ENCODE measurements around the gene VWA5B1.
"Not testable (repeated sequence)": the region's sequence is repeated elsewhere in the genome, so short reads cannot be mapped to it uniquely, and the experiment has no call there.

VWA5B1 gene

GRCh38 chr1:20290624-20291597 lies at the start of gene VWA5B1:
TSS of gene VWA5B1 (plus strand) at chr1:20290875. CDS start at chr1:20310602, 19,727 bp downstream.
- DNase-seq (ENCODE audit: low read depth in 2 of 2): no peak

DNA sequence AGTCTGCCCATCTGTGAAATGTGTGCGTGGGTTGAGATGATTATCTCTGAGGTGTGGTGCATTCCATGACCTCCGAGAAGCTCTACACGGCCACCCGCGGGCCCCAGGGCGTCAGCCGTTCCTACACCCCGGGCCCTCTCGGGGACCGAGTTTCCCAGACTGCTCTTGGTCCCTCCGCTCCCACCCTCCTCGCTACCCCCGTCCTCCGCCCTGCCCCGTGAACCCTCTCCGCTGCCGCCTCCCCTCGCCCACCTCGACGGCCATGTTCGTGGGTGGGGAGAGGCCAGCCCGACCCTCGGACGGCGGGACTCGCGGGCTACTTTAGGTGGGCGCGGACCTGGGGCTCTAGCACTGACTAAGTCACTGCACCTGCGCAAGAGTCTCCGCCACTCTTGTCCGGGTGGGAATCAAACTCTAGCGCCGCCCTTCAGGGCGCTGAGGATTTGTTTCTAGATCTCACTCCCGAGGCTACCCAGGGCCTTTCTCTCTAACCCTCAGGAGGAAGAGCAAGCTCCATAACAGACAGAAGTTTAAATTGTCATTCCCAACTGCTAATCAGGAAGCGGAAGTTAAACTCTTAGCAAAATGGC lies 47.7 kb upstream of the VWA5B1 start:
- DNase-seq (ENCODE audit: low read depth in 2 of 2): no peak

DNA sequence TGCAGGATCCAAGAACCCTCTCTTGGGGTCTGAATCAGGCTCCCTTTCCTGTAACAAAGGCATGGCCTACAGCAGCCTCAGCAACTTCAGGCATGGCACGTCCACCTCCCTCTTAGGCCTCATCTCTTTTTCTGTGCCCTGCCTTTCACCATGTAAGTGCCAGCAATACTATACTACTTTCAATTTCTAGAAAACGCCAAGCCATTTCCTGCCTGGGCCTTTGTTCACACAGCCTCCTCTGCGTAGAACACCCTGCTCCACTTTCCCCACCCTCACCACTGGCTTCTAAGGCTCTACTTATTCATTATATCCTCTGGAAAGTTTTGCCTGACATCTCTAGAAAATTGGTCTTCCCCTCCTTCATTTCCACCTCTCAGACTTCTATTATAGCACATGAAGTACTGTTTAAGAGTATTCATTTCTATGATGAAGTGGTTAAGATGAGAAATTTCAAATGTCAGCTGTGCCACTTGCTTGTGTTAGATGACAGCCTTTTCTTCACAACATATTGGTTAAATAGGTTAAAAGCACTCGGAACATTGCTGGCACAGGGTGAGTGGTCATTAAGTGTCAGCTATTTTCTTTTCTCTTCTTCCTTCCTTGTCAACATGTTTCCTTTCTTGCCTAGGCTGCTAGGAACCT lies 41.6 kb upstream of the VWA5B1 start:
- peak; percentile 11 to 16 for DNase-seq (ENCODE audit: low read depth in 2 of 2)

- no peak for DNase-seq (ENCODE audit: low read depth in 2 of 2)
These were observed 40.2 kb upstream of the VWA5B1 start for GRCh38 chr1:20250340-20250989.

GRCh38 chr1:20252587-20252986 lies 38.1 kb upstream of the VWA5B1 start:
- DNase-seq (ENCODE audit: low read depth in 2 of 2): no peak

DNA sequence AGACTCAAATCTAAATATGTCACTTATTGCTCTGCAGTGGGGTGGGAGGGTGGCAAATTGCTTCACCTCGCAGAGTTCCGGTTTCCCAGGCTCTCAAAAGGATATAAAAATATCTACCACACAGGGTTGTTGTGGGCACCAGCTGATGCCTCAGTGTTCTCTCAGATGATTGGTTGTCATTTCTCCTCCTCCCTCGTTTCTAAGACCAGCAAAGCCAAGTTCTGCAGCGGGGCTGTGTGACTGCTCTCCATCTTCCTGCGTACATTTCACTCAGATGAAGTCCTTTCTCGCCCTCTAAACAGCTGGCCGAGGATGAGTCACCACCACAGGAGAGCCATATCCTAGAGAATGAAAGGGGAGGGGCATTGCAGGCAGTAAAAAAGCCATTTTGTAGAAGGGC lies 35.0 kb upstream of the VWA5B1 start:
- DNase-seq (ENCODE audit: low read depth in 2 of 2): no peak

DNA sequence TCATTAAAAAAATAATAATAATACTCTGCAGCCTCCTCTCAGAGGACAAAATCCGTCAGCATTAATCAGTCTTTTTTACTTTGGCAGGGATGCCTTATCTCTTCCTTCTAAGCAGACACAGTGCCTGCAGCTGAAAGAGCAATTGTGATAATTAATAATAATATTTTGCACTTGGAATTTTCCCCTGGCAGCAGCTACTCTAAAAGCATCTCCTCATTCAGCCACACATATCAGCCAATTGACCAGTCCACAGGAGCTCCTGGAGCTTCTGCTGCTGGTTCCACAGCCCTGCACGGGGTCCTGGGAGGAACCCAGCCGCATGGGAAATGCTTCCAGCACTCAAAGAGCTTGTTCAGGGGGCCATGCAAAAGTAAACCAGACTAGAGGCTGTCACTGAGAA lies 31.0 kb upstream of the VWA5B1 start:
- DNase-seq (ENCODE audit: low read depth in 2 of 2): no peak

GRCh38 chr1:20261095-20261494 lies 29.6 kb upstream of the VWA5B1 start:
- no peak for DNase-seq (ENCODE audit: low read depth in 2 of 2)

DNA sequence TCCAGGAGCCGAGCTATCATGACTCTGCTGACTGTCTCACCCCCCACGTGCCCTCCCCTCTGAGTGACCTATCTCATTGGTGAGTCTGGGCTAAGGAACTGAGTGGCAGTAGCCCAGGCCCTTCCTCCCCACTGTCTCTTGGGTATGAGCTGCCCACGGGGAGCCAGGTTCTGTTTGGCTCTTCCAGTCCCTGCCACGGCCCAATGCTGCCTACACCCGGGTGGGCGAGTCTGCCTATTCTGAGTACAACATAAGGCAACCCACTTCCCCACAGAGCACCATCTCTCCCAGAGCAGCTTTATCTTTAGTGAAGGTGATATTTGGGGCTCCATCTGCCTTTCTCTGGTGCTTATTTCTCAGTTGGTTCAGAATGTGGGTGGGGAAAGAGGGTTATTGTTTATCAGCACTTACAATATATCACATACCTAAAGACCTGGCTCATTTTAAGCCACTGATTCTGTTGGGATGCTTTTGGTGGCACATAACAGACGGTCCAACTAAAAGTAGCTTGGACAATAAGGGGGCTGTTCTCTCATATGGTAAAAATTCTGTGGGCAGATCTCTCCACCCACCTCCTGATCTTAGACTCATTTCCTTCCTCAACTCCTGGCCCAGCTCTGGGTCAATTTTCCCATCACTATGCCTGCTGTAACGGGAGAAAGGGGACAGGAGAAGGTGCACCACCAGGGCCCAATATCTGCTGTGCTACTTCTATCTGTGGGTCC lies 27.7 kb upstream of the VWA5B1 start:
- no peak for DNase-seq (ENCODE audit: low read depth in 2 of 2)

DNA sequence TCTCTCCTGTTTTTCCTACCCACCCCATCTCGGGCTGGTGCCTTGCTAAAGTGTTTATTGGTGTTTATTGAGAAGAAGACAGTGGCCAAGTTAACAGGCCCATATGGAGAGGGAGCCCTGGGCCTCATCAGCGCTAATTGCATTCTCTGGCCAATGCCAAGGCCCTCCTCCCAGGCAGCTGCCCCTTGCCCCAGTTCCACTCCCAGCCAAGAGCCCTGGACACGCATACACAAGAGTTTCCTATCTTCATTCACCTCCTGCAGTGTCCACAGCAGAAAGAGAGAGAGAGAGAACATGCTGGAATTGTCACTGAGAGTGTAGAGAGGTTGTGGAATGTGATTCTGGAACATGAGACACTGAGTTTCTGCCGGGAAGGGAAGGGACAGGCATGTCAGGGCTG lies 25.4 kb upstream of the VWA5B1 start:
- no peak for DNase-seq (ENCODE audit: low read depth in 2 of 2)

DNA sequence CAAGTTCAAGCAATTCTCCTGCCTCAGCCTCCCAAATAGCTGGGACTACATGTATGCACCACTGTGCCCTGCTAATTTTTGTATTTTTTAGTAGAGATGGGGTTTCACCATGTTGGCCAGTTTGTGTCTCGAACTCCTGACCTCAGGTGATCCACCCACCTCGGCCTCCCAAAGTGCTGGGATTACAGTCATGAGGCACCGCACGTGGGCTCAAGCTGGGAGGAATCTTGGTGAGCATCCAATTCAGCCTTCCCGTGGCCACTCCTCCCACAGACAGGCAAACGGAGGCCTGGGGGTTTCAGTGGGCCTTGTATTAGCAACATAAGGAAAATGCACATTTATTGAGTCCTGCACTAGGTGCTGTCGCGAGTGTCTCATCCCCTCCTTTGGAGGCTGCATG lies 24.5 kb upstream of the VWA5B1 start:
- DNase-seq (ENCODE audit: low read depth in 2 of 2): no peak

DNA sequence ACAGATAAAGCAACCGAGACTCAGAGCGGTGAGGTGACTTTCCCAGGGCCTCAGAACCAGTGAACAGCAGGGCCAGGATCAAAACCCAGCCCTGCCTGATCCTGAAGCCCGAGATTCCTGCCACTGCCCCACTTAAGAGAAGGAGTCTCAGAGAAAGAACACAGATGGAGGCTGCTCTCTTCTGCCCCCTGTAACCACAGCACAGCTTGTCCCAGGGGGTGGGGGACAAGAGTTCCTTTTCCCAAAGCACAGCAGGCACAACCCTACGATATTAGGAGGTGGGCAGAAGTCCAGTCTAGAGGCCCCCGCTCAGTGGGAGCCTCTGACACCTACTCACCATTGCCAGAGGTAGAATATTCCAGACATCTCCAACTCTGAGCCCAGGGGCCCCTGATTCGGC lies 24.0 kb upstream of the VWA5B1 start:
- DNase-seq (ENCODE audit: low read depth in 2 of 2): no peak

DNA sequence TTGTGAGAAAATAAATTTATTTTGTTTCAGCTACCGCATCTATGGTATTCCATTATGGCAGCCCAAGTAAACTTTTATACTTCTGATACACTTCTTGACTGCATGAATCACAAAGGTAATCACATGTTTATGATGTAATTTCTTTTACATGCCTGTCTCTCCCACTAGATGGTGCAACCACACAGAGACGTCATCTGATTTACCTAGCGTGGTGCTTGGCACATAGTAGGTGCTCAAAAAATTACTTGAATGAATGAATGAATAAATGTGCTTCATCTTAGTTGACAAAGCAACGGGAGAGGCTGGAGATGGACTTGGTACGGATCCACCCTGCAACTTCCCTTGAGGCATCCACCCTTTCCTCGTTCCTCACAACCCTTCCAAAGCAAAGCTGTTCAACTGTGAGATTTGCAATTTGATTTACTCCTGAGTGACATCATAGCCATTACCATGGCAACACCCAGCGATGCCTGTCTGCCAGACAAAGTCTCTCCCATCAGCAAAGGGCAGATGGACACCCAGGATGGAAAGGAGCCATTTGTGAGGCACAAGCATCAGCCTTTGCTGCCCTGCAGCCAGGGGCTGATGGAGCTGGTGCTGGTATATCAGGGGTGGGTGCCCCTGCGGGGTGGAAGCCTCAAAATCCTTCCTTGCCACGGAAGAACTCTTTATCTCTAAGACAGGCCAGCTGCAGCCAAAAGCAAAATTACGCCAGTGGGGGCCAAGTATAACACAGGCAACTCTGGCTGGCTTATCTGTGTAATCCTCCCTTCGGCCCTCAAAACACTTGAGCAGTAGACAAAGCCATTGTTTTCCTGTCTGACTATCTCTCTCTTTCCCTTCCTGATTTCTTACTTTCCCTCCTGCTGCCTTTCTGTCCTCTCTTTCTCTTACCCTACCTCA lies 18.9 kb upstream of the VWA5B1 start:
- DNase-seq (ENCODE audit: low read depth in 2 of 2): no peak

- not testable (repeated sequence) for DNase-seq (ENCODE audit: low read depth in 2 of 2)
These were observed 17.0 kb upstream of the VWA5B1 start for GRCh38 chr1:20273716-20274115.

- no peak for DNase-seq (ENCODE audit: low read depth in 2 of 2)
These were observed 15.3 kb upstream of the VWA5B1 start for GRCh38 chr1:20275319-20275925.

DNA sequence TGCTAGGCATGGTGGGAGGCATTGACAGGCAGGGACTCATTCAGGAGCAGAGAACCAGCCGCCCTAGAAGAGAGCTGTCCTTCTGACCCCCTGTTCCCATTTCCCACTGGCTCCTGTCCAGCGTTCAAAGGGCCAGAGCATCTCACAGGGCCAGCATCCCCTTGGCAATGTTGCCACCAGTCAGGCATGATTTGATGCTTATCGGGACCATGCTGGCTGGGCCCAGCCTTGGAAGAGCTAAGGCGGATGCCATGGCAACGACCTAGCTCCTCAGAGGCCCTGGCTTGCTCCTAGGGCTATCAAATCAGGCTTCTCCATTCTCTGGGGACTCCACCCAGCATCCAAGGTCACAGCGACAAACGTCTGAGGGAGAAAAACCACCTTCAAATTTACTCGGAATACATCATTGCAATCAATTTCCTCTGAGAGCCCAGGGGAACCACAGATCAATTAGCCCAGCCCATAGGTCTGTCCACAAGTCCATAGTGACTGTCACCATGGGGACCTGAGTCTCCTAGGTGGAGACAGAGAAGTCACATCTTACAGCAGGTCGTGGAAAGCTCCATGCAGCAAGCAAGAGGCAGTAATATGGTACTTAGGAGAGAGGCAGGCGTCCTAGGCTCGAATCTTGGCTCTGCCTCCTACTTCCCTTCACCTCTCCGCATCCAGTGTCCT lies 14.1 kb upstream of the VWA5B1 start:
- DNase-seq (ENCODE audit: low read depth in 2 of 2): no peak

DNA sequence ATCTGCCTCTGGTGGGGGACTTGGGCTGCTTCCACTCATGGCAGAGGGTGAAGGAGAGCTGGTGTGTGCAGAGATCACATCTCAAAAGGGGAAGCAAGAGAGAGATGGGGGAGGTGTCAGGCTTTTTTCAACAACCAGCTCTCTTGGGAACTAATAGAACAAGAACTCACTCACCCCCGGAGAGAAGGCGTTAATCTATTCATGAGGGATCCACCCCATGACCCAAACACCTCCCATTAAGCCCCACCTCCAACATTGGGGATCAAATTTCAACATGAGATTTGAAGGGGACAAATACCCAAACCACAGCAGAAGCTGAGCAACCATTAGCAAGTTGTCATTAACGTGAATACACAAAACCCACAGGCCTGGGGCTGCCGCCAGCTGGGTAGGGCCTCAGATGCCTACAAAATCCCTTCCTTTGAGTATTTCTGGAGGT lies 12.0 kb upstream of the VWA5B1 start:
- DNase-seq (ENCODE audit: low read depth in 2 of 2): no peak

DNA sequence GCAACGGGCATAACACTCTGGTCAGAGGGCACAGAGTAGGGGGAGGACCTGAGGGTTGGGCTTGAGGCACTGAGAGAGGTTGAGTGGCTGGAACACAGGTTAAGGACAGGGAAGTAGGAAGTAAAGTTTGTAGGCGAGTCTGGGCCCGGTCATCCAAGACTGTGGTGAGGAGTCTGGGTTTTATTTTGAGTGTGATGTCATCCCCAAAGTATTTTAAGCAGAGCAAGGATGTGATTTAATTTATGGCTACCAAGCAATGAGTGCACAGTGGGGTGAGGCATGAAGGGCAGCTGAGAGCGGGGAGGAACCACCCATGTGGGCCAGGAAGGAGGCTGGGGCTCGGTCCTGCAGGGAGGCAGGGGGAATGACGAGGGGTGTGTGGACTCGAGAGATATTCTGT lies 11.2 kb upstream of the VWA5B1 start:
- DNase-seq (ENCODE audit: low read depth in 2 of 2): no peak

GRCh38 chr1:20280341-20280740 lies 10.3 kb upstream of the VWA5B1 start:
- no peak for DNase-seq (ENCODE audit: low read depth in 2 of 2)

Measured in stimulated activated CD4-positive, alpha-beta T cell treated with anti-CD3 and anti-CD28 coated beads, Interleukin-15, amount 100 ng/mL, for 48 hours (primary cell).